WTC11 (cell line): ENCODE data around the gene WDR27. TPM values are rescaled to one million over a fixed set of nuclear protein-coding genes. Genes with fewer than 3 reads are reported as not detected.

Source experiments
- ATAC-seq: fragments of 200-7000 bp; cut with Tn5 transposase; 2 replicates; pipeline ENCODE4 v1.10.0; 2021; ENCODE audit warnings: mild to moderate bottlenecking, moderate library complexity
- CTCF ChIA-PET: fragments of 300-600 bp; sonication (Branson Sonifier 250); formaldehyde crosslinking; loops from one replicate; lab custom pipeline; 2021; ENCODE audit warnings: antibody characterized with exemption; lab: Charles Lee
- POLR2A ChIA-PET: fragments of 350-600 bp; sonication (Branson Sonifier 250); formaldehyde crosslinking; loops from one replicate; lab custom pipeline; 2021; ENCODE audit warnings: antibody characterized with exemption; lab: Charles Lee
- DNase-seq: peaks from one replicate; pipeline ENCODE4 v3.0.0; 2021; ENCODE audit warnings: low spot score
- H3K27ac Mint-ChIP-seq: 2 replicates; pipeline ENCODE4 v1.8.0; 2021; ENCODE audit warnings: mixed read lengths
- H3K27me3 Mint-ChIP-seq: 2 replicates; pipeline ENCODE4 v1.8.0; 2021; ENCODE audit warnings: low read depth, mild to moderate bottlenecking, moderate library complexity, mixed read lengths
- H3K36me3 Mint-ChIP-seq: 2 replicates; pipeline ENCODE4 v1.8.0; 2021; ENCODE audit warnings: mixed read lengths
- H3K4me1 Mint-ChIP-seq: 2 replicates; pipeline ENCODE4 v1.8.0; 2022; ENCODE audit warnings: mixed read lengths
- H3K4me3 Mint-ChIP-seq: 2 replicates; pipeline ENCODE4 v1.8.0; 2021; ENCODE audit warnings: mild to moderate bottlenecking, moderate library complexity, mixed read lengths
- H3K9me3 Mint-ChIP-seq: 2 replicates; pipeline ENCODE4 v1.8.0; 2021; ENCODE audit warnings: mixed read lengths
- ARID4B ChIP-seq: sonication (generic); formaldehyde crosslinking; IDR thresholded peaks from 2 replicates; pipeline ENCODE4 v1.8.0; 2023; ENCODE audit warnings: missing genetic modification reagents, mild to moderate bottlenecking, borderline replicate concordance
- E2F5 ChIP-seq: sonication (generic); formaldehyde crosslinking; IDR thresholded peaks from 2 replicates; pipeline ENCODE4 v1.8.1; 2022; ENCODE audit warnings: mild to moderate bottlenecking, moderate library complexity, missing genetic modification reagents
- EMX1 ChIP-seq: fragments of 250-450 bp; sonication (Bioruptor Pico); IDR thresholded peaks from 2 replicates; pipeline ENCODE4 v1.8.0; 2021; ENCODE audit warnings: mild to moderate bottlenecking
- ERG ChIP-seq: fragments of 250-450 bp; sonication (Bioruptor Pico); IDR thresholded peaks from 2 replicates; pipeline ENCODE4 v1.8.0; 2021; ENCODE audit warnings: mild to moderate bottlenecking
- ETV6 ChIP-seq: sonication (generic); formaldehyde crosslinking; IDR thresholded peaks from 2 replicates; pipeline ENCODE4 v1.8.1; 2022; ENCODE audit warnings: mild to moderate bottlenecking, missing genetic modification reagents
- HMGA2 ChIP-seq: fragments of 250-450 bp; sonication (Bioruptor Pico); IDR thresholded peaks from 2 replicates; pipeline ENCODE4 v1.4.0; 2021; ENCODE audit warnings: mild to moderate bottlenecking, moderate library complexity
- IRF2 ChIP-seq: sonication (generic); formaldehyde crosslinking; IDR thresholded peaks from 2 replicates; pipeline ENCODE4 v1.8.0; 2022; ENCODE audit warnings: low read depth, missing genetic modification reagents, borderline replicate concordance
- KAT7 ChIP-seq: sonication (generic); formaldehyde crosslinking; IDR thresholded peaks from 2 replicates; pipeline ENCODE4 v1.8.1; 2023; ENCODE audit warnings: missing genetic modification reagents, mild to moderate bottlenecking, borderline replicate concordance
- MLX ChIP-seq: sonication (generic); formaldehyde crosslinking; IDR thresholded peaks from 2 replicates; pipeline ENCODE4 v1.8.1; 2023; ENCODE audit warnings: mild to moderate bottlenecking, missing genetic modification reagents, moderate library complexity
- MXD4 ChIP-seq: fragments of 250-450 bp; sonication (Bioruptor Pico); IDR thresholded peaks from 2 replicates; pipeline ENCODE4 v1.8.0; 2021; ENCODE audit warnings: mild to moderate bottlenecking, moderate library complexity, borderline replicate concordance
- NFYB ChIP-seq: sonication (generic); formaldehyde crosslinking; conservative IDR thresholded peaks from 2 replicates; pipeline ENCODE4 v1.8.0; 2022; ENCODE audit warnings: low read depth, missing genetic modification reagents
- OVOL2 ChIP-seq: fragments of 250-450 bp; sonication (Bioruptor Pico); IDR thresholded peaks from 2 replicates; pipeline ENCODE4 v1.9.0; 2021; ENCODE audit warnings: mild to moderate bottlenecking, borderline replicate concordance
- SMAD3 ChIP-seq: sonication (generic); formaldehyde crosslinking; IDR thresholded peaks from 2 replicates; pipeline ENCODE4 v1.8.0; 2022; ENCODE audit warnings: missing genetic modification reagents, mild to moderate bottlenecking, borderline replicate concordance
- SMAD4 ChIP-seq: sonication (generic); formaldehyde crosslinking; IDR thresholded peaks from 2 replicates; pipeline ENCODE4 v1.8.0; 2022; ENCODE audit warnings: mild to moderate bottlenecking, missing genetic modification reagents
- USF1 ChIP-seq: sonication (generic); formaldehyde crosslinking; IDR thresholded peaks from 2 replicates; pipeline ENCODE4 v1.8.0; 2022; ENCODE audit warnings: mild to moderate bottlenecking, missing genetic modification reagents
- ZNF232 ChIP-seq: sonication (generic); formaldehyde crosslinking; IDR thresholded peaks from 2 replicates; pipeline ENCODE4 v1.8.0; 2022; ENCODE audit warnings: mild to moderate bottlenecking, missing genetic modification reagents
- ZNF317 ChIP-seq: sonication (generic); formaldehyde crosslinking; IDR thresholded peaks from 2 replicates; pipeline ENCODE4 v1.8.1; 2023; ENCODE audit warnings: low read depth, mild to moderate bottlenecking, moderate library complexity, missing genetic modification reagents, borderline replicate concordance
- ZNF416 ChIP-seq: fragments of 250-450 bp; sonication (Bioruptor Pico); IDR thresholded peaks from 2 replicates; pipeline ENCODE4 v1.9.0; 2021; ENCODE audit warnings: mild to moderate bottlenecking, inconsistent platforms
- ZNF423 ChIP-seq: fragments of 250-450 bp; sonication (Bioruptor Pico); IDR thresholded peaks from 2 replicates; pipeline ENCODE4 v2.1.2; 2022; ENCODE audit warnings: mild to moderate bottlenecking, moderate library complexity
- total RNA-seq: library from RNA; stranded (reverse); gene quantifications from 3 replicates; pipeline ENCODE4 v1.2.3, GENCODE V29; 2021
- TF ChIP-seq, protein P1 (sequence below): sonication (generic); formaldehyde crosslinking; IDR thresholded peaks from 2 replicates; pipeline ENCODE4 v1.8.1; 2023; ENCODE audit warnings: mild to moderate bottlenecking, missing genetic modification reagents
- TF ChIP-seq, protein P2 (sequence below): fragments of 250-450 bp; sonication (Bioruptor Pico); conservative IDR thresholded peaks from 2 replicates; pipeline ENCODE4 v1.9.0; 2021; ENCODE audit warnings: mild to moderate bottlenecking
- TF ChIP-seq, protein P3 (sequence below): sonication (generic); formaldehyde crosslinking; IDR thresholded peaks from 2 replicates; pipeline ENCODE4 v1.8.1; 2023; ENCODE audit warnings: mild to moderate bottlenecking, missing genetic modification reagents, borderline replicate concordance

The WDR27 gene
- total RNA-seq, 1 experiment from 2014 or later: 126 TPM

DNA sequence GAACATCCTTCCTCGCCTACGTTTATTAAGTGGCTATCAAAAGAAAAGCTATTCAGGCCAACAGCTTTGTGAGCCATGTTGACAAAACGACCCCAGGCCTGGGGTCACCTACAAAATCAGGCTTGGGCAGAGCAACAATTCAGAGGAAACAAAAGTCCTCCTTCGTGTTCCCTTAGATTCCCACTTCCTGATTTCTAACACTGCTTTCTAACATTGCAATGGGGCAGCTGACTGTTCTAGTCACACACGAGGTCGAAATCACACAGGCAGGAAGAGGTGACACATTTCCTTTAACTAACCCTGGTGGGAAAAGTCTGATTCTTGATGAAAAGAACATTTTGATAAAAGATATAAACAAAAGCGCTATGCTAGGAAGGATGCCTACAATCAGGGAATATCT, 31.9 kb downstream of the WDR27 start (continued):
- TF ChIP-seq KAT7 (no peak), ZNF416 (CRISPR knock-in tag) (no peak), ZNF423 (CRISPR knock-in tag) (no peak), ARID4B (no peak), OVOL2 (no peak), IRF2 (CRISPR knock-in tag) (no peak), ERG (CRISPR knock-in tag) (no peak), SMAD3 (no peak), EMX1 (no peak)
- TF ChIP-seq, protein P1, sequence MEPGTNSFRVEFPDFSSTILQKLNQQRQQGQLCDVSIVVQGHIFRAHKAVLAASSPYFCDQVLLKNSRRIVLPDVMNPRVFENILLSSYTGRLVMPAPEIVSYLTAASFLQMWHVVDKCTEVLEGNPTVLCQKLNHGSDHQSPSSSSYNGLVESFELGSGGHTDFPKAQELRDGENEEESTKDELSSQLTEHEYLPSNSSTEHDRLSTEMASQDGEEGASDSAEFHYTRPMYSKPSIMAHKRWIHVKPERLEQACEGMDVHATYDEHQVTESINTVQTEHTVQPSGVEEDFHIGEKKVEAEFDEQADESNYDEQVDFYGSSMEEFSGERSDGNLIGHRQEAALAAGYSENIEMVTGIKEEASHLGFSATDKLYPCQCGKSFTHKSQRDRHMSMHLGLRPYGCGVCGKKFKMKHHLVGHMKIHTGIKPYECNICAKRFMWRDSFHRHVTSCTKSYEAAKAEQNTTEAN (CRISPR knock-in tag): no peak

DNA sequence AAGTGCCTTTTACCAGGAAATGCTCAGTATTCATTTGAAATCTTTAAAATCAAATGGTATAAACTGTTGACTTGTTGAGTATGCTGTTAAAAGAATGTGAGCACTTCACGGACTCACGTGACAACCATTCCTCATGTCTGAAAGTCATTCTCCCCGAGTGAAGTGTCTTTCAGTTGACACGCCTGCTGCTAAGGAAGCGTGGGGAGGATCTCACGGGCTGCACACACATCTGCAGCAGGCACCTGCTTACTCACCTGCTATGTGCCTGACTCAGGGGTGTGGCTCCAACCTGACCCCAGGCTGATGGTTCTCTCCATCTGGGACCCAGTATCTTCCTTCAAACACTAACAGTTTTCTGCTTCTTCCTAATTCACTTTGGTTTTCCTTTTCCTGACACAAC, 32.7 kb downstream of the WDR27 start:
- Mint-ChIP-seq H3K4me3 (no peak overlapping the region), H3K27ac (no peak overlapping the region), H3K4me1 (peaks cover 6% of the 10 kb centered on the region), H3K36me3 (peaks cover 75% of the 10 kb centered on the region), H3K9me3 (no peaks in the 10 kb centered on the region), H3K27me3 (no peaks in the 10 kb centered on the region)
- DNase-seq (no peak), ATAC-seq (no peak)
- ChIA-PET CTCF (no interaction called here), POLR2A (no interaction called here)
- TF ChIP-seq, protein P2, sequence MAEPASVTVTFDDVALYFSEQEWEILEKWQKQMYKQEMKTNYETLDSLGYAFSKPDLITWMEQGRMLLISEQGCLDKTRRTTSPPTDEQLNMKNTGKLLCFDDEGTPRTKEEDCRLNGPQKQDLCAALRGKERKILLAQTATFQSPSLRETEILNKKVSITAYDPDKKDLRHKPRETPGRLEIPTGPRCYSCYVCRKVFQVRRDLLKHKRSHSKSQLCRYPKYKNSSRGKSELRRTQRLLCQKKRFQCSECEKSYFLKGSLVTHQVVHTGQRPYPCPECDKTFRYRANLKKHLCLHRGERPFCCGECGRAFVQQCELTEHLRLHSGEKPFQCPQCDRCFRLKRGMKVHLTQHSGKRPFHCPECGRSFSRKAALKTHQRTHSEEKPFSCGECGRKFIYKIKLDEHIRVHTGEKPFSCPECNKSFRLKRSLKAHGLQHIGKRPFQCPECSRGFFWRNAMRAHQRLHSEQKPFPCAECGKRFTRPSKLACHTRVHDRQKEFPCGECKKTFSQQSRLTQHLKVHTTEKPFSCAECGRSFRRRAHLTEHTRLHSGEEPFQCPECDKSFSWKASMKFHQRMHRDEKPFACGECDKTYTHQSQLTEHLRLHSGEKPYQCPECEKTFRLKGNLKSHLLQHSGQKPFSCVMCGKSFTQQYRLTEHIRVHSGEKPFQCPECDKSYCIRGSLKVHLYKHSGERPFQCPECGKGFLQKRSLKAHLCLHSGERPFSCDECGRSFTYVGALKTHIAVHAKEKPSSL: no peak
- TF ChIP-seq IRF2 (CRISPR knock-in tag) (no peak), ZNF317 (no peak), NFYB (CRISPR knock-in tag) (no peak), ZNF232 (CRISPR knock-in tag) (no peak), MLX (CRISPR knock-in tag) (no peak), HMGA2 (no peak), ETV6 (no peak), ZNF416 (CRISPR knock-in tag) (no peak), SMAD4 (CRISPR knock-in tag) (no peak), USF1 (no peak), OVOL2 (no peak), MXD4 (CRISPR knock-in tag) (no peak), E2F5 (no peak)
- TF ChIP-seq, protein P3, sequence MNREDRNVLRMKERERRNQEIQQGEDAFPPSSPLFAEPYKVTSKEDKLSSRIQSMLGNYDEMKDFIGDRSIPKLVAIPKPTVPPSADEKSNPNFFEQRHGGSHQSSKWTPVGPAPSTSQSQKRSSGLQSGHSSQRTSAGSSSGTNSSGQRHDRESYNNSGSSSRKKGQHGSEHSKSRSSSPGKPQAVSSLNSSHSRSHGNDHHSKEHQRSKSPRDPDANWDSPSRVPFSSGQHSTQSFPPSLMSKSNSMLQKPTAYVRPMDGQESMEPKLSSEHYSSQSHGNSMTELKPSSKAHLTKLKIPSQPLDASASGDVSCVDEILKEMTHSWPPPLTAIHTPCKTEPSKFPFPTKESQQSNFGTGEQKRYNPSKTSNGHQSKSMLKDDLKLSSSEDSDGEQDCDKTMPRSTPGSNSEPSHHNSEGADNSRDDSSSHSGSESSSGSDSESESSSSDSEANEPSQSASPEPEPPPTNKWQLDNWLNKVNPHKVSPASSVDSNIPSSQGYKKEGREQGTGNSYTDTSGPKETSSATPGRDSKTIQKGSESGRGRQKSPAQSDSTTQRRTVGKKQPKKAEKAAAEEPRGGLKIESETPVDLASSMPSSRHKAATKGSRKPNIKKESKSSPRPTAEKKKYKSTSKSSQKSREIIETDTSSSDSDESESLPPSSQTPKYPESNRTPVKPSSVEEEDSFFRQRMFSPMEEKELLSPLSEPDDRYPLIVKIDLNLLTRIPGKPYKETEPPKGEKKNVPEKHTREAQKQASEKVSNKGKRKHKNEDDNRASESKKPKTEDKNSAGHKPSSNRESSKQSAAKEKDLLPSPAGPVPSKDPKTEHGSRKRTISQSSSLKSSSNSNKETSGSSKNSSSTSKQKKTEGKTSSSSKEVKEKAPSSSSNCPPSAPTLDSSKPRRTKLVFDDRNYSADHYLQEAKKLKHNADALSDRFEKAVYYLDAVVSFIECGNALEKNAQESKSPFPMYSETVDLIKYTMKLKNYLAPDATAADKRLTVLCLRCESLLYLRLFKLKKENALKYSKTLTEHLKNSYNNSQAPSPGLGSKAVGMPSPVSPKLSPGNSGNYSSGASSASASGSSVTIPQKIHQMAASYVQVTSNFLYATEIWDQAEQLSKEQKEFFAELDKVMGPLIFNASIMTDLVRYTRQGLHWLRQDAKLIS (CRISPR knock-in tag): no peak
